Measurements from ENCODE around the gene ABCD1. TPM values are rescaled to one million over a fixed set of nuclear protein-coding genes. Genes with fewer than 3 reads are reported as not detected.
"Not testable (repeated sequence)": the region's sequence is repeated elsewhere in the genome, so short reads cannot be mapped to it uniquely, and the experiment has no call there.

Gene ABCD1
- total RNA-seq, 1 donor from 2014 or later: 0.79 TPM

- H3K4me1 Mint-ChIP-seq: peaks cover 2% of the 10 kb centered on the region
- H3K36me3 Mint-ChIP-seq: no peaks in the 10 kb centered on the region
Measured at GRCh38 chrX:153697924-153698865, 26.5 kb upstream of the ABCD1 start.

GRCh38 chrX:153699210-153699783 is 25.4 kb upstream of the ABCD1 start:
- H3K79me2 ChIP-seq (ENCODE audit: low read depth); H3K4me2 ChIP-seq; H2AFZ ChIP-seq (replicated peaks); H3K4me1 Mint-ChIP-seq; H3K9ac ChIP-seq; H3K4me1 ChIP-seq; H3K27ac Mint-ChIP-seq; H3K27me3 ChIP-seq; H3K4me3 ChIP-seq; H3K4me3 Mint-ChIP-seq; H3K27ac ChIP-seq; DNase-seq (ENCODE audit: low spot score); H3K9me3 ChIP-seq (ENCODE audit: low read depth); H3K27me3 Mint-ChIP-seq (ENCODE audit: insufficient read depth, low read depth); H3K36me3 ChIP-seq; H3K36me3 Mint-ChIP-seq; H3F3A ChIP-seq (ENCODE audit: low read depth): not testable (repeated sequence)
- H3K9me3 Mint-ChIP-seq: peaks cover 22% of the 10 kb centered on the region
- peaks cover 30% of the 10 kb centered on the region for H4K20me1 ChIP-seq (ENCODE audit: low read depth)

More at GRCh38 chrX:153697924-153698865, 26.5 kb upstream of the ABCD1 start:
- peaks cover 2% of the 10 kb centered on the region for H3K27me3 Mint-ChIP-seq (ENCODE audit: insufficient read depth, low read depth)
- Histone ChIP-seq H3K36me3 (no peaks in the 10 kb centered on the region), H3K4me1 (no peaks in the 10 kb centered on the region), H3K4me2 (no peak overlapping the region), H3K27me3 (no peaks in the 10 kb centered on the region), H3K4me3 (no peak overlapping the region), H3F3A (ENCODE audit: low read depth) (peaks cover 9% of the 10 kb centered on the region), H3K9ac (no peak overlapping the region), H3K27ac (peak overlapping the region; percentile 53), H2AFZ (replicated peaks) (no peak overlapping the region), H4K20me1 (ENCODE audit: low read depth) (peaks cover 41% of the 10 kb centered on the region), H3K9me3 (ENCODE audit: low read depth) (no peaks in the 10 kb centered on the region), H3K79me2 (ENCODE audit: low read depth) (no peaks in the 10 kb centered on the region)
- TF ChIP-seq EZH2phosphoT487 (IDR thresholded peaks at IDR 0.05): no peak
- no peak for TF ChIP-seq CTCF (IDR thresholded peaks at IDR 0.05)
- TF ChIP-seq EZH2 (IDR thresholded peaks at IDR 0.05): no peak
- no peak for DNase-seq (ENCODE audit: low spot score)
- H3K27ac Mint-ChIP-seq: peak overlapping the region; percentile 25
- peaks cover 25% of the 10 kb centered on the region for H3K9me3 Mint-ChIP-seq
- H3K4me3 Mint-ChIP-seq: no peak overlapping the region

- H3K9me3 Mint-ChIP-seq: peaks cover 27% of the 10 kb centered on the region
- not testable (repeated sequence) for H3K27ac Mint-ChIP-seq
Measured at GRCh38 chrX:153699784-153700371, 24.8 kb upstream of the ABCD1 start.

GRCh38 chrX:153700376-153700945 is 24.2 kb upstream of the ABCD1 start:
- no peaks in the 10 kb centered on the region for H3K27me3 ChIP-seq
- peaks cover 28% of the 10 kb centered on the region for H3K9me3 Mint-ChIP-seq
- DNase-seq (ENCODE audit: low spot score): no peak
- peaks cover 19% of the 10 kb centered on the region for H4K20me1 ChIP-seq (ENCODE audit: low read depth)
- no peak overlapping the region for H3K4me2 ChIP-seq
- H3K4me3 ChIP-seq: no peak overlapping the region
- H3K9me3 ChIP-seq (ENCODE audit: low read depth): no peaks in the 10 kb centered on the region
- H3K27me3 Mint-ChIP-seq (ENCODE audit: insufficient read depth, low read depth): peaks cover 4% of the 10 kb centered on the region
- no peak overlapping the region for H3K9ac ChIP-seq
- H3K4me3 Mint-ChIP-seq: no peak overlapping the region
- TF ChIP-seq EZH2phosphoT487 (IDR thresholded peaks at IDR 0.05): no peak
- TF ChIP-seq CTCF (IDR thresholded peaks at IDR 0.05): no peak
- no peak for TF ChIP-seq EZH2 (IDR thresholded peaks at IDR 0.05)
- peaks cover 5% of the 10 kb centered on the region for H3K36me3 Mint-ChIP-seq
- H3K79me2 ChIP-seq (ENCODE audit: low read depth): no peaks in the 10 kb centered on the region
- H3K36me3 ChIP-seq: no peaks in the 10 kb centered on the region
- H3K27ac ChIP-seq: no peak overlapping the region
- no peak overlapping the region for H2AFZ ChIP-seq (replicated peaks)
- peaks cover 9% of the 10 kb centered on the region for H3F3A ChIP-seq (ENCODE audit: low read depth)
- no peaks in the 10 kb centered on the region for H3K4me1 Mint-ChIP-seq
- no peaks in the 10 kb centered on the region for H3K4me1 ChIP-seq
- no peak overlapping the region for H3K27ac Mint-ChIP-seq

More at GRCh38 chrX:153699784-153700371, 24.8 kb upstream of the ABCD1 start:
- not testable (repeated sequence) for H3K4me1 Mint-ChIP-seq; DNase-seq (ENCODE audit: low spot score); H3K4me3 ChIP-seq; H3K4me1 ChIP-seq; H3K36me3 ChIP-seq; H3K9ac ChIP-seq; H2AFZ ChIP-seq (replicated peaks); H3K27me3 Mint-ChIP-seq (ENCODE audit: insufficient read depth, low read depth); H3K4me2 ChIP-seq; H3K36me3 Mint-ChIP-seq; H3K79me2 ChIP-seq (ENCODE audit: low read depth); H3K4me3 Mint-ChIP-seq; H3K9me3 ChIP-seq (ENCODE audit: low read depth); H3F3A ChIP-seq (ENCODE audit: low read depth); H3K27ac ChIP-seq; H3K27me3 ChIP-seq
- peaks cover 25% of the 10 kb centered on the region for H4K20me1 ChIP-seq (ENCODE audit: low read depth)

Measured in neural progenitor cell (in vitro differentiated cells).